Measurements from ENCODE around the gene RAD51C.
"Not testable (repeated sequence)": the region's sequence is repeated elsewhere in the genome, so short reads cannot be mapped to it uniquely, and the experiment has no call there.

RAD51C gene

GRCh38 chr17:58734811-58735210 lies 42.4 kb downstream of the RAD51C start:
- no peak for DNase-seq (ENCODE audit: low read depth in 3 of 3)

GRCh38 chr17:58741121-58741625 lies 48.8 kb downstream of the RAD51C start:
- no peak for DNase-seq (ENCODE audit: low read depth in 3 of 3)

- DNase-seq (ENCODE audit: low read depth in 3 of 3), result no peak
These were observed 55.3 kb downstream of the RAD51C start for GRCh38 chr17:58747674-58748073.

GRCh38 chr17:58749627-58750026 lies 57.2 kb downstream of the RAD51C start:
- not testable (repeated sequence) for DNase-seq (ENCODE audit: low read depth in 3 of 3)

GRCh38 chr17:58753026-58753425 lies 60.6 kb downstream of the RAD51C start:
- no peak for DNase-seq (ENCODE audit: low read depth in 3 of 3)

- DNase-seq (ENCODE audit: low read depth in 3 of 3), result no peak
These were observed 62.8 kb downstream of the RAD51C start for GRCh38 chr17:58755269-58755576.

GRCh38 chr17:58755577-58756245 lies 63.3 kb downstream of the RAD51C start, which contains the start of gene PPM1E:
Gene PPM1E (plus strand): TSS chr17:58755854.
- peak in 1 of 3 experiments; percentile 54 for DNase-seq (ENCODE audit: low read depth in 3 of 3)

- DNase-seq (ENCODE audit: low read depth in 3 of 3), result peak in 1 of 3 experiments; percentile 11
These were observed 64.1 kb downstream of the RAD51C start for GRCh38 chr17:58756246-58757161.

- no peak for DNase-seq (ENCODE audit: low read depth in 3 of 3)
These were observed 64.8 kb downstream of the RAD51C start for GRCh38 chr17:58757162-58757613.

GRCh38 chr17:58758890-58759289 lies 66.5 kb downstream of the RAD51C start:
- DNase-seq (ENCODE audit: low read depth in 3 of 3), result no peak

- no peak for DNase-seq (ENCODE audit: low read depth in 3 of 3)
These were observed 67.1 kb downstream of the RAD51C start for GRCh38 chr17:58759522-58759921.

- no peak for DNase-seq (ENCODE audit: low read depth in 3 of 3)
These were observed 67.8 kb downstream of the RAD51C start for GRCh38 chr17:58760248-58760647.

- DNase-seq (ENCODE audit: low read depth in 3 of 3), result no peak
These were observed 70.9 kb downstream of the RAD51C start for GRCh38 chr17:58763263-58763662.

GRCh38 chr17:58764373-58764772 lies 72.0 kb downstream of the RAD51C start:
- DNase-seq (ENCODE audit: low read depth in 3 of 3), result no peak

- not testable (repeated sequence) for DNase-seq (ENCODE audit: low read depth in 3 of 3)
These were observed 86.1 kb downstream of the RAD51C start for GRCh38 chr17:58778482-58778881.

- no peak for DNase-seq (ENCODE audit: low read depth in 3 of 3)
These were observed 87.0 kb downstream of the RAD51C start for GRCh38 chr17:58779446-58779845.

GRCh38 chr17:58783380-58783779 lies 91.0 kb downstream of the RAD51C start:
- no peak for DNase-seq (ENCODE audit: low read depth in 3 of 3)

GRCh38 chr17:58785097-58785496 lies 92.7 kb downstream of the RAD51C start:
- DNase-seq (ENCODE audit: low read depth in 3 of 3), result no peak

Data from stimulated activated CD4-positive, alpha-beta T cell treated with anti-CD3 and anti-CD28 coated beads, TNF-alpha, amount 100 ng/mL, for 24 hours (primary cell).